GM23248 (cell line): Measurements from ENCODE around the gene FYB2. TPM values are rescaled to one million over a fixed set of nuclear protein-coding genes. Genes with fewer than 3 reads are reported as not detected.
A peak's percentile ranks its signal among the peaks of the same experiment; 100 is the strongest.

ENCODE experiments used
- DNase-seq: peaks from one replicate; pipeline ENCODE4 v3.0.0-alpha.2; 2015
- H2AFZ ChIP-seq: fragments of 200-600 bp; sonication (generic); 2 replicates; pipeline ENCODE4 v1.6.1; 2016; ENCODE audit warnings: antibody characterized with exemption
- H3F3A ChIP-seq: fragments of 200-600 bp; sonication (generic); 2 replicates; pipeline ENCODE4 v1.6.1; 2016; ENCODE audit warnings: mild to moderate bottlenecking, antibody characterized with exemption, mixed run types; ENCODE audit not compliant: insufficient read depth
- H3K27ac ChIP-seq: fragments of 200-600 bp; sonication (generic); 2 replicates; pipeline ENCODE4 v1.5.1; 2016; ENCODE audit warnings: mild to moderate bottlenecking
- H3K27me3 ChIP-seq: fragments of 200-600 bp; sonication (generic); replicated peaks from 2 replicates; pipeline ENCODE4 v1.6.1; 2016; ENCODE audit warnings: mild to moderate bottlenecking; ENCODE audit not compliant: insufficient read depth
- H3K36me3 ChIP-seq: fragments of 200-600 bp; sonication (generic); 2 replicates; pipeline ENCODE4 v1.6.1; 2016; ENCODE audit warnings: low read depth, mild to moderate bottlenecking
- H3K4me1 ChIP-seq: fragments of 200-600 bp; sonication (generic); 2 replicates; pipeline ENCODE4 v1.6.1; 2016; ENCODE audit warnings: mild to moderate bottlenecking; ENCODE audit not compliant: insufficient read depth
- H3K4me2 ChIP-seq: fragments of 200-600 bp; sonication (generic); one replicate; pipeline ENCODE4 v1.6.1; 2016; ENCODE audit warnings: mild to moderate bottlenecking; ENCODE audit not compliant: unreplicated experiment
- H3K4me3 ChIP-seq: fragments of 200-600 bp; sonication (generic); 2 replicates; pipeline ENCODE4 v1.5.1; 2016; ENCODE audit warnings: mild to moderate bottlenecking
- H3K79me2 ChIP-seq: fragments of 200-600 bp; sonication (generic); 2 replicates; pipeline ENCODE4 v1.6.1; 2016; ENCODE audit warnings: mild to moderate bottlenecking; ENCODE audit not compliant: insufficient read depth
- H3K9ac ChIP-seq: fragments of 200-600 bp; sonication (generic); 2 replicates; pipeline ENCODE4 v1.6.1; 2016; ENCODE audit warnings: mild to moderate bottlenecking
- H3K9me2 ChIP-seq: fragments of 200-600 bp; sonication (generic); 2 replicates; pipeline ENCODE4 v1.6.1; 2016; ENCODE audit warnings: mixed run types, mild to moderate bottlenecking, moderate library complexity; ENCODE audit not compliant: insufficient read depth
- H3K9me3 ChIP-seq: fragments of 200-600 bp; sonication (generic); one replicate; pipeline ENCODE4 v1.6.1; 2017; ENCODE audit warnings: low read depth
- H4K20me1 ChIP-seq: fragments of 200-600 bp; sonication (generic); 2 replicates; pipeline ENCODE4 v1.6.0; 2016; ENCODE audit not compliant: insufficient read depth
- EZH2 ChIP-seq: fragments of 200-600 bp; sonication (generic); IDR thresholded peaks from 2 replicates; pipeline ENCODE4 v1.6.1; 2018; ENCODE audit warnings: antibody characterized with exemption, mild to moderate bottlenecking; ENCODE audit not compliant: insufficient read depth, poor library complexity, severe bottlenecking
- EZH2phosphoT487 ChIP-seq: fragments of 200-600 bp; sonication (generic); IDR thresholded peaks from 2 replicates; pipeline ENCODE4 v1.6.1; 2018; ENCODE audit warnings: antibody characterized with exemption, moderate library complexity, mild to moderate bottlenecking, low read depth; ENCODE audit not compliant: insufficient read depth
- WGBS, 2 experiments: methylation state at CpG; one replicate each; pipeline ENCODE4 v1.1.6; 2015 to 2017; ENCODE audit warnings: low lambda C conversion rate in 2 of 2, low coverage in 1 of 2; ENCODE audit errors: missing lambda C conversion rate in 2 of 2; 5-methylcytosine and 5-hydroxymethylcytosine counted together
- in situ Hi-C: fragments of 300-500 bp; cut with MboI; formaldehyde crosslinking; loops from 2 replicates; pipeline ENCODE4 v1.15.0; 2020
- polyA plus RNA-seq: library from polyadenylated mRNA; unstranded; fragments of >200 nt; fragmentation: Nextera tagmentation; extraction: Ambion mirVana; gene quantifications from 2 replicates; pipeline ENCODE4 v1.2.1, GENCODE V29; 2016
- total RNA-seq: library from RNA; depleted of rRNA; stranded (reverse); fragments of >200 nt; shearing (Covaris generic); gene quantifications from 2 replicates; pipeline ENCODE4 v1.2.3, GENCODE V29; 2014

Gene FYB2
- total and polyA plus RNA-seq, 2 experiments from 2014 or later: not detected

- Histone ChIP-seq H3K4me1 (no peaks in the 10 kb centered on the region), H3K9me3 (no peaks in the 10 kb centered on the region), H3K79me2 (no peaks in the 10 kb centered on the region), H3K27me3 (no peaks in the 10 kb centered on the region), H3K9ac (no peak overlapping the region), H3K27ac (no peak overlapping the region), H3K36me3 (no peaks in the 10 kb centered on the region), H4K20me1 (no peaks in the 10 kb centered on the region), H3K4me3 (no peak overlapping the region), H2AFZ (no peak overlapping the region), H3K4me2 (no peak overlapping the region), H3K9me2 (no peaks in the 10 kb centered on the region), H3F3A (no peaks in the 10 kb centered on the region)
- no peak for DNase-seq
- 70 to 75% methylated on average over 1 of the region's 1 CpG for WGBS, 2 experiments
- TF ChIP-seq EZH2: no peak
- no peak for TF ChIP-seq EZH2phosphoT487
- in situ Hi-C loops: loop anchor here (10.0 kb wide), 1 partner anchor 1399 kb away; no protein-coding TSS in a partner anchor
Observed at GRCh38 chr1:56703747-56704146, 115.5 kb downstream of the FYB2 start.

- H3K4me3 ChIP-seq: no peak overlapping the region
- in situ Hi-C loops: no loop called here
- no peak for DNase-seq
- no peaks in the 10 kb centered on the region for H3F3A ChIP-seq
- H2AFZ ChIP-seq: no peak overlapping the region
- TF ChIP-seq EZH2phosphoT487: no peak
- no peak for TF ChIP-seq EZH2
- no peaks in the 10 kb centered on the region for H3K27me3 ChIP-seq
- no peaks in the 10 kb centered on the region for H3K4me1 ChIP-seq
- H3K9me2 ChIP-seq: no peaks in the 10 kb centered on the region
- no peak overlapping the region for H3K27ac ChIP-seq
- H3K9me3 ChIP-seq: no peaks in the 10 kb centered on the region
- H3K4me2 ChIP-seq: no peak overlapping the region
- H3K79me2 ChIP-seq: no peaks in the 10 kb centered on the region
- no peaks in the 10 kb centered on the region for H3K36me3 ChIP-seq
- no peak overlapping the region for H3K9ac ChIP-seq
- H4K20me1 ChIP-seq: no peaks in the 10 kb centered on the region
- WGBS, 2 experiments: 58 to 70% methylated on average over 3 of the region's 3 CpGs
Observed at GRCh38 chr1:56696663-56697062, 122.5 kb downstream of the FYB2 start.

- no peaks in the 10 kb centered on the region for H3K9me2 ChIP-seq
- H4K20me1 ChIP-seq: no peaks in the 10 kb centered on the region
- peaks cover 18% of the 10 kb centered on the region; the same call in 1 of the 2 replicates for H3K4me1 ChIP-seq
- no peak overlapping the region for H3K9ac ChIP-seq
- H3F3A ChIP-seq: peaks cover 12% of the 10 kb centered on the region
- H2AFZ ChIP-seq: no peak overlapping the region
- no peaks in the 10 kb centered on the region for H3K27me3 ChIP-seq
- H3K4me3 ChIP-seq: no peak overlapping the region
- H3K27ac ChIP-seq: no peak overlapping the region
- H3K79me2 ChIP-seq: no peaks in the 10 kb centered on the region
- H3K9me3 ChIP-seq: no peaks in the 10 kb centered on the region
- 38 to 42% methylated on average over 3 of the region's 3 CpGs for WGBS, 2 experiments
- in situ Hi-C loops: no loop called here
- DNase-seq: peak; percentile 80
- peak overlapping the region; percentile 5 for H3K4me2 ChIP-seq
- TF ChIP-seq EZH2phosphoT487 (no peak), EZH2 (no peak)
- no peaks in the 10 kb centered on the region for H3K36me3 ChIP-seq
Observed at GRCh38 chr1:56688522-56689026, 130.6 kb downstream of the FYB2 start.

GRCh38 chr1:56686169-56686568 is 133.0 kb downstream of the FYB2 start:
- H2AFZ ChIP-seq: peak overlapping the region; percentile 6; the same call in 1 of the 2 replicates
- H3K9ac ChIP-seq: no peak overlapping the region
- H3K4me3 ChIP-seq: no peak overlapping the region
- H3F3A ChIP-seq: peaks cover 12% of the 10 kb centered on the region
- no peaks in the 10 kb centered on the region for H3K79me2 ChIP-seq
- 87 to 95% methylated on average over 2 of the region's 2 CpGs for WGBS, 2 experiments
- in situ Hi-C loops: no loop called here
- H3K9me2 ChIP-seq: no peaks in the 10 kb centered on the region
- TF ChIP-seq EZH2phosphoT487 (no peak), EZH2 (no peak)
- H3K4me1 ChIP-seq: peaks cover 18% of the 10 kb centered on the region; the same call in 1 of the 2 replicates
- H3K27me3 ChIP-seq: no peaks in the 10 kb centered on the region
- H3K27ac ChIP-seq: no peak overlapping the region
- peak; percentile 48 for DNase-seq
- no peaks in the 10 kb centered on the region for H3K36me3 ChIP-seq
- H4K20me1 ChIP-seq: no peaks in the 10 kb centered on the region
- no peak overlapping the region for H3K4me2 ChIP-seq
- H3K9me3 ChIP-seq: no peaks in the 10 kb centered on the region

GRCh38 chr1:56683569-56683968 is 135.6 kb downstream of the FYB2 start:
- no peak for DNase-seq
- Histone ChIP-seq H3K4me2 (no peak overlapping the region), H3K4me1 (peaks cover 13% of the 10 kb centered on the region; the same call in 1 of the 2 replicates), H4K20me1 (no peaks in the 10 kb centered on the region), H3K4me3 (no peak overlapping the region), H3K9me3 (no peaks in the 10 kb centered on the region), H3K9me2 (no peaks in the 10 kb centered on the region), H3K27ac (no peak overlapping the region), H2AFZ (no peak overlapping the region), H3K36me3 (no peaks in the 10 kb centered on the region), H3K27me3 (no peaks in the 10 kb centered on the region), H3F3A (peaks cover 3% of the 10 kb centered on the region), H3K9ac (no peak overlapping the region), H3K79me2 (no peaks in the 10 kb centered on the region)
- in situ Hi-C loops: no loop called here
- TF ChIP-seq EZH2 (no peak), EZH2phosphoT487 (no peak)
